ENCODE measurements around the gene PUSL1.
A peak's percentile ranks its signal among the peaks of the same experiment; 100 is the strongest.

DNA sequence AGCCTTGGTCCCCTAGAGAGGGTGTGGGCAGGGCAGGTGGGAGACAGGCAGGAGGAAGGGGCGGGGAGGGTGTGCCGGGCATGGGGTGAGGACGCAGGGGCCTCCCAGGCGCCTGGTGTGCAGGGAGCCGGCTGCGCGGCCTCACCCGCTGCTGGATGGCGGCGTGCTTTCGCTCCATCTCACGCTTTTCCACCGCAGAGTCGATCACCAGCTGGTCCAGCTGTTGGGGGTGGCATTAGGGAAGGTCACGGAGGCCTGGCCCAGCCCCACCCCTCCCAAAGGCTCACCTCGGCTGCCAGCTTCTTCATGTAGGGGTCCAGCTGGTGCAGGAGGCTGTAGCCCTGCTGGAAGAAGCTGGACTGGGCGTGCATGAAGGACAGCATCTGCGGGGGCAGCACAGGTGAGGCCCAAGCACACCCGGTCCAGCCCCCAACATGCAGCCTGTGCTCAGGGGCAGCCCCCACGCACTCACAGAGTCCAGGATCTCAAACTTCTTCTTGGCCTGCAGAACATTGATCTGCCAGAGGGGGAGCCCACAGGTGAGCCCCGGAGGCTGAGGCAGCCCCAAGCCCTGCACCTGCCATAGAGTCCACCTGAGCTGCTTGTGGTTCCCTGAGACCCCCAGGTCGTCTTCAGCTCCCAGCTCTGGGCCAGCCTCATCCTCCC is 8.6 kb upstream of the PUSL1 start:
- TF ChIP-seq, protein P1, sequence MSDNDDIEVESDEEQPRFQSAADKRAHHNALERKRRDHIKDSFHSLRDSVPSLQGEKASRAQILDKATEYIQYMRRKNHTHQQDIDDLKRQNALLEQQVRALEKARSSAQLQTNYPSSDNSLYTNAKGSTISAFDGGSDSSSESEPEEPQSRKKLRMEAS (IDR thresholded peaks at IDR 0.05; ENCODE audit: insufficient read depth, insufficient read length) = no peak
- TF ChIP-seq EZH2 (IDR thresholded peaks at IDR 0.05; ENCODE audit: borderline replicate concordance, low read depth, low read length, severe bottlenecking) = no peak
- TF ChIP-seq POLR2A (IDR thresholded peaks at IDR 0.05; ENCODE audit: low read depth, low read length) = no peak
- TF ChIP-seq POLR2AphosphoS5 (IDR thresholded peaks at IDR 0.05; ENCODE audit: insufficient read depth, low read depth, low read length) = no peak
- TF ChIP-seq, protein P2, sequence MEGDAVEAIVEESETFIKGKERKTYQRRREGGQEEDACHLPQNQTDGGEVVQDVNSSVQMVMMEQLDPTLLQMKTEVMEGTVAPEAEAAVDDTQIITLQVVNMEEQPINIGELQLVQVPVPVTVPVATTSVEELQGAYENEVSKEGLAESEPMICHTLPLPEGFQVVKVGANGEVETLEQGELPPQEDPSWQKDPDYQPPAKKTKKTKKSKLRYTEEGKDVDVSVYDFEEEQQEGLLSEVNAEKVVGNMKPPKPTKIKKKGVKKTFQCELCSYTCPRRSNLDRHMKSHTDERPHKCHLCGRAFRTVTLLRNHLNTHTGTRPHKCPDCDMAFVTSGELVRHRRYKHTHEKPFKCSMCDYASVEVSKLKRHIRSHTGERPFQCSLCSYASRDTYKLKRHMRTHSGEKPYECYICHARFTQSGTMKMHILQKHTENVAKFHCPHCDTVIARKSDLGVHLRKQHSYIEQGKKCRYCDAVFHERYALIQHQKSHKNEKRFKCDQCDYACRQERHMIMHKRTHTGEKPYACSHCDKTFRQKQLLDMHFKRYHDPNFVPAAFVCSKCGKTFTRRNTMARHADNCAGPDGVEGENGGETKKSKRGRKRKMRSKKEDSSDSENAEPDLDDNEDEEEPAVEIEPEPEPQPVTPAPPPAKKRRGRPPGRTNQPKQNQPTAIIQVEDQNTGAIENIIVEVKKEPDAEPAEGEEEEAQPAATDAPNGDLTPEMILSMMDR (IDR thresholded peaks at IDR 0.05; ENCODE audit: extremely low read depth in 1 of 2, insufficient read depth in 1 of 2, low read depth in 1 of 2, low read length in 2 of 2) = peak in 1 of 2 donors; percentile 20
- no peak for TF ChIP-seq GATA2 (IDR thresholded peaks at IDR 0.05; ENCODE audit: insufficient read depth, insufficient read length, low read depth, low read length)
- no peak for TF ChIP-seq FOS (IDR thresholded peaks at IDR 0.05; ENCODE audit: borderline replicate concordance, insufficient read depth, low read length)
- TF ChIP-seq MYC (IDR thresholded peaks at IDR 0.05; ENCODE audit: low read depth, low read length) = no peak
